Mesothelial cell of epicardium (in vitro differentiated cells): Measurements from ENCODE around the gene MS4A2. TPM values are rescaled to one million over a fixed set of nuclear protein-coding genes. Genes with fewer than 3 reads are reported as not detected.
"Not testable (repeated sequence)": the region's sequence is repeated elsewhere in the genome, so short reads cannot be mapped to it uniquely, and the experiment has no call there.

Experiments used
- DNase-seq, 2 experiments: peaks; one replicate each; pipeline ENCODE4 v3.0.0; 2021; ENCODE audit warnings: low spot score in 2 of 2; ENCODE audit not compliant: unreplicated experiment in 2 of 2
- H3K27ac Mint-ChIP-seq: 2 replicates; pipeline ENCODE4 v1.8.0; 2021; ENCODE audit warnings: mixed read lengths
- H3K27me3 Mint-ChIP-seq: 2 replicates; pipeline ENCODE4 v1.8.0; 2021; ENCODE audit warnings: low read depth, mixed read lengths
- H3K36me3 Mint-ChIP-seq: 2 replicates; pipeline ENCODE4 v1.8.0; 2021; ENCODE audit warnings: mixed read lengths
- H3K4me1 Mint-ChIP-seq: 2 replicates; pipeline ENCODE4 v1.8.0; 2021; ENCODE audit warnings: mixed read lengths
- H3K4me3 Mint-ChIP-seq: 2 replicates; pipeline ENCODE4 v1.8.0; 2021; ENCODE audit warnings: mild to moderate bottlenecking, moderate library complexity, mixed read lengths
- H3K9me3 Mint-ChIP-seq: 2 replicates; pipeline ENCODE4 v1.8.0; 2021; ENCODE audit warnings: mixed read lengths
- CTCF ChIP-seq: fragments of 200-600 bp; sonication (generic); IDR thresholded peaks from one replicate; pipeline ENCODE4 v1.5.0; 2021; ENCODE audit warnings: antibody characterized with exemption; ENCODE audit not compliant: unreplicated experiment
- total RNA-seq: library from RNA; stranded (reverse); gene quantifications from 3 replicates; pipeline ENCODE4 v1.2.1, GENCODE V29; 2021

MS4A2 gene
- not detected in 3 replicates for total RNA-seq

GRCh38 chr11:60088364-60088763 is at the start of gene MS4A2:
MS4A2 (plus strand) TSS chr11:60088664; CDS start chr11:60088766, 102 bp downstream.
- Mint-ChIP-seq H3K4me3 (no peak within 1 kb of the TSS), H3K36me3 (no peaks in the 10 kb centered on the region), H3K9me3 (no peaks in the 10 kb centered on the region), H3K4me1 (no peaks in the 10 kb centered on the region), H3K27ac (no peak within 1 kb of the TSS), H3K27me3 (peaks cover 12% of the 10 kb centered on the region)
- TF ChIP-seq CTCF = no peak
- DNase-seq = no peak

- Mint-ChIP-seq H3K36me3 (no peaks in the 10 kb centered on the region), H3K4me1 (no peaks in the 10 kb centered on the region), H3K27me3 (peaks cover 1% of the 10 kb centered on the region), H3K4me3 (no peak within 1 kb of the TSS), H3K27ac (no peak within 1 kb of the TSS), H3K9me3 (no peaks in the 10 kb centered on the region)
- no peak for DNase-seq
- TF ChIP-seq CTCF = no peak
Observed at GRCh38 chr11:60040109-60040508, 48.4 kb upstream of the MS4A2 start, which contains the start of gene OOSP2. OOSP2 (plus strand) TSS chr11:60040409; CDS start chr11:60040460, 51 bp downstream.

GRCh38 chr11:60050422-60050821 is 38.0 kb upstream of the MS4A2 start:
- H3K4me3 Mint-ChIP-seq, H3K27me3 Mint-ChIP-seq, H3K36me3 Mint-ChIP-seq, DNase-seq, H3K27ac Mint-ChIP-seq, H3K9me3 Mint-ChIP-seq, H3K4me1 Mint-ChIP-seq: not testable (repeated sequence)

GRCh38 chr11:60050839-60051238 is 37.6 kb upstream of the MS4A2 start:
- not testable (repeated sequence) for H3K4me1 Mint-ChIP-seq, H3K4me3 Mint-ChIP-seq, H3K27ac Mint-ChIP-seq

GRCh38 chr11:60056349-60056969 is 32.0 kb upstream of the MS4A2 start, which contains the start of gene MS4A3:
MS4A3 (plus strand) TSS chr11:60056665; CDS start chr11:60061161, 4,496 bp downstream.
- H3K4me3 Mint-ChIP-seq = no peak within 1 kb of the TSS
- H3K9me3 Mint-ChIP-seq = peaks cover 3% of the 10 kb centered on the region
- H3K4me1 Mint-ChIP-seq = no peaks in the 10 kb centered on the region
- TF ChIP-seq CTCF = no peak
- no peak within 1 kb of the TSS for H3K27ac Mint-ChIP-seq
- no peaks in the 10 kb centered on the region for H3K36me3 Mint-ChIP-seq
- H3K27me3 Mint-ChIP-seq = peaks cover 13% of the 10 kb centered on the region
- DNase-seq = no peak

More at GRCh38 chr11:60050839-60051238, 37.6 kb upstream of the MS4A2 start:
- not testable (repeated sequence) for H3K27me3 Mint-ChIP-seq, H3K36me3 Mint-ChIP-seq, H3K9me3 Mint-ChIP-seq, DNase-seq

- TF ChIP-seq CTCF = no peak
- Mint-ChIP-seq H3K36me3 (no peaks in the 10 kb centered on the region), H3K4me1 (no peaks in the 10 kb centered on the region), H3K27ac (no peak overlapping the region), H3K4me3 (no peak overlapping the region), H3K9me3 (peaks cover 3% of the 10 kb centered on the region), H3K27me3 (peaks cover 20% of the 10 kb centered on the region)
- no peak for DNase-seq
Observed at GRCh38 chr11:60059052-60059451, 29.4 kb upstream of the MS4A2 start.
